Measurements from ENCODE around the gene CLDN11. TPM values are rescaled to one million over a fixed set of nuclear protein-coding genes. Genes with fewer than 3 reads are reported as not detected.
A peak's percentile ranks its signal among the peaks of the same experiment; 100 is the strongest.

Gene CLDN11
- total RNA-seq, 1 donor from 2014 or later, result 1.2 TPM

GRCh38 chr3:170428095-170428494, 9.4 kb downstream of the CLDN11 start:
- ATAC-seq, result no peak

- no peak for ATAC-seq
These were observed 10.4 kb downstream of the CLDN11 start for GRCh38 chr3:170429050-170429449.

- ATAC-seq, result no peak
These were observed 12.4 kb downstream of the CLDN11 start for GRCh38 chr3:170431054-170431453.

GRCh38 chr3:170432416-170432815, 13.7 kb downstream of the CLDN11 start:
- no peak for ATAC-seq

GRCh38 chr3:170436697-170437096, 18.0 kb downstream of the CLDN11 start:
- no peak for ATAC-seq

- ATAC-seq, result no peak
These were observed 18.5 kb downstream of the CLDN11 start for GRCh38 chr3:170437176-170437575.

GRCh38 chr3:170437696-170438407, 19.2 kb downstream of the CLDN11 start:
- ATAC-seq, result no peak

- no peak for ATAC-seq
These were observed 20.2 kb downstream of the CLDN11 start for GRCh38 chr3:170438836-170439235.

GRCh38 chr3:170440344-170440743, 21.7 kb downstream of the CLDN11 start:
- ATAC-seq, result peak; percentile 75

- no peak for ATAC-seq
These were observed 22.7 kb downstream of the CLDN11 start for GRCh38 chr3:170441412-170441811.

GRCh38 chr3:170442947-170443346, 24.3 kb downstream of the CLDN11 start:
- no peak for ATAC-seq

GRCh38 chr3:170443457-170443856, 24.8 kb downstream of the CLDN11 start:
- no peak for ATAC-seq

GRCh38 chr3:170448584-170448983, 29.9 kb downstream of the CLDN11 start:
- no peak for ATAC-seq

- no peak for ATAC-seq
These were observed 31.4 kb downstream of the CLDN11 start for GRCh38 chr3:170450039-170450438.

- ATAC-seq, result no peak
These were observed 35.8 kb downstream of the CLDN11 start for GRCh38 chr3:170454509-170454908.

- ATAC-seq, result peak; percentile 75
These were observed 39.6 kb downstream of the CLDN11 start for GRCh38 chr3:170458285-170458684.

- no peak for ATAC-seq
These were observed 44.3 kb downstream of the CLDN11 start for GRCh38 chr3:170463011-170463410.

- ATAC-seq, result no peak
These were observed 47.3 kb downstream of the CLDN11 start for GRCh38 chr3:170465955-170466354.

- no peak for ATAC-seq
These were observed 48.3 kb downstream of the CLDN11 start for GRCh38 chr3:170467007-170467406.

GRCh38 chr3:170467571-170468147, 49.0 kb downstream of the CLDN11 start:
- ATAC-seq, result no peak

GRCh38 chr3:170469151-170470062, 50.7 kb downstream of the CLDN11 start:
- ATAC-seq, result no peak

- ATAC-seq, result no peak
These were observed 51.7 kb downstream of the CLDN11 start for GRCh38 chr3:170470063-170471016.
